GM10266 (cell line): ENCODE measurements around the gene BRSK2.

Experiments
- DNase-seq: peaks from one replicate; pipeline ENCODE4 v3.0.0; 2012; ENCODE audit errors: extremely low spot score
- TF ChIP-seq, protein P1 (sequence below): IDR thresholded peaks from 2 replicates; pipeline ENCODE4 v1.5.1; 2012; ENCODE audit warnings: mild to moderate bottlenecking, low read depth; ENCODE audit not compliant: control insufficient read depth, insufficient read depth; ENCODE audit errors: missing control alignments

Gene BRSK2

DNA sequence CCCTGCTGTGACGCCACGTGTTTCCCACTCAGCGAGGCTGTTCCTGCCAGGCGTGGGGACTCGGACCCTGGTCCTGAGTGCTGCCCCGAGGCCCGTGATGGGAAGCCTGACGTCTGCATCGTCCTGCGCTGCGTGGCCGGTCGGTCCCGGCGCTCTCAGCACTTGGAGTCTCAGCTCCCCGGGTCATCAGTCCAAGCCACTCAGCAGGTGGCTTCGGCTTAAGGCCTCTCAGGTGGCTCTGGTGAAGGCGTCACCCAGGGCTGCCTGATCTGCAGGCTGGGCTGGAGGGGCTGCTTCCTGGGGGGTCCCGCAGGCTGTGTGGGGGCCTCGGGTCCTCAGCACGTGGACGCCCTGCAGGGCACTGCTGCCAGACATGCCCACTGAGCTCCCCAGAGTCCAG is 35.3 kb downstream of the BRSK2 start:
- TF ChIP-seq, protein P1, sequence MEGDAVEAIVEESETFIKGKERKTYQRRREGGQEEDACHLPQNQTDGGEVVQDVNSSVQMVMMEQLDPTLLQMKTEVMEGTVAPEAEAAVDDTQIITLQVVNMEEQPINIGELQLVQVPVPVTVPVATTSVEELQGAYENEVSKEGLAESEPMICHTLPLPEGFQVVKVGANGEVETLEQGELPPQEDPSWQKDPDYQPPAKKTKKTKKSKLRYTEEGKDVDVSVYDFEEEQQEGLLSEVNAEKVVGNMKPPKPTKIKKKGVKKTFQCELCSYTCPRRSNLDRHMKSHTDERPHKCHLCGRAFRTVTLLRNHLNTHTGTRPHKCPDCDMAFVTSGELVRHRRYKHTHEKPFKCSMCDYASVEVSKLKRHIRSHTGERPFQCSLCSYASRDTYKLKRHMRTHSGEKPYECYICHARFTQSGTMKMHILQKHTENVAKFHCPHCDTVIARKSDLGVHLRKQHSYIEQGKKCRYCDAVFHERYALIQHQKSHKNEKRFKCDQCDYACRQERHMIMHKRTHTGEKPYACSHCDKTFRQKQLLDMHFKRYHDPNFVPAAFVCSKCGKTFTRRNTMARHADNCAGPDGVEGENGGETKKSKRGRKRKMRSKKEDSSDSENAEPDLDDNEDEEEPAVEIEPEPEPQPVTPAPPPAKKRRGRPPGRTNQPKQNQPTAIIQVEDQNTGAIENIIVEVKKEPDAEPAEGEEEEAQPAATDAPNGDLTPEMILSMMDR: no peak
- no peak for DNase-seq

- DNase-seq: no peak
- TF ChIP-seq, protein P1: no peak
Measured at GRCh38 chr11:1425439-1425838, 35.7 kb downstream of the BRSK2 start.

DNA sequence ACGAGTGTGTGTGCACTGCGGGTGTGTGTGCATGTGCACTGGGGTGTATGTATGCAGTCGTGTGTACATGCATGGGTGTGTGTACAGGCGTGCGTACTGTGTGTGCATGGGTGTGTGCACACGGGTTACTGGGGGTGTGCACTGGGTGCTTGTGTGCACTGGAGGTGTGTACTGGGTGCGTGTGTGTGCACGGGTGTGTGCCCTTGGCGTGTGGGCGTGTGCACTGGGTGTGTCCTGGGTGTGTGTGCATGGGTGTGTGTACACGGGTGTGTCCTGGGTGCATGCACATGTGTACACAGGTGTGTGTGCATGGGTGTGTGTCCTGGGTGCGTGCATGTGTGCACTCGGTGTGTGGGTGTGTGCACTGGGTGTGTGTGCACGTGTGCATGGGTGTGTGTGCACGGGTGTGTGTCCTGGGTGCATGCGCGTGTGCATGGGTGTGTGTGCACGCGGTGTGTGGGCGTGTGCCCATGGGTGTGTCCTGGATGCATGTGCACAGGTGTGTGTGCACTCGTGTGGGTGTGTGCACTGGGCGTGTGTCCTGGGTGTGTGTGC is 39.1 kb downstream of the BRSK2 start:
- TF ChIP-seq, protein P1: no peak
- DNase-seq: no peak

- no peak for DNase-seq
- TF ChIP-seq, protein P1: no peak
Measured at GRCh38 chr11:1433568-1433967, 43.8 kb downstream of the BRSK2 start.

DNA sequence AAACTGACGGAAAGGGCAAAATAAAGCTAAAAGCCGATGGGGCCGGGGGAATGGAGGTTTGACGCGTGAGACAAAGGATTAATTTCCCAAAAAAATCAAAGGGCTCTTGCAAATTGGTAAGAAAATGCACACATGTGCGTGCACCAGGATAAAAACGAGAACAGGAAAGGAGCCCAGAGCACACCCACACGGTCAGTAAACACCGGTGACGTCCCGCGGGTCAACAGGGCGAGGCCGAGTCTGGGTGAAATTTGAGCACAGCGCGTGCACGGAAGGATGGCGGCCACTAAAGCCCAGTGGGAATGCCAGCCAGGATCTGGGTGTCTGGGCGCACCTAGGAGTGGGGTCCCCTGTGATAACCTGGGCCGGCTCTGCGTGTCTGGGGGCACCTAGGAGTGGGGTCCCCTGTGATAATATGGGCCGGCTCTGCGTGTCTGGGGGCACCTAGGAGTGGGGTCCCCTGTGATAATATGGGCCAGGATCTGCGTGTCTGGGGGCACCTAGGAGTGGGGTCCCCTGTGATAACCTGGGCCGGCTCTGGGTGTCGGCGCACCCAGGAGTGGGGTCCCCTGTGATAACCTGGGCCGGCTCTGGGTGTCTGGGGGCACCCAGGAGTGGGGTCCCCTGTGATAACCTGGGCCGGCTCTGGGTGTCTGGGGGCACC is 44.4 kb downstream of the BRSK2 start:
- TF ChIP-seq, protein P1: no peak
- DNase-seq: no peak

DNA sequence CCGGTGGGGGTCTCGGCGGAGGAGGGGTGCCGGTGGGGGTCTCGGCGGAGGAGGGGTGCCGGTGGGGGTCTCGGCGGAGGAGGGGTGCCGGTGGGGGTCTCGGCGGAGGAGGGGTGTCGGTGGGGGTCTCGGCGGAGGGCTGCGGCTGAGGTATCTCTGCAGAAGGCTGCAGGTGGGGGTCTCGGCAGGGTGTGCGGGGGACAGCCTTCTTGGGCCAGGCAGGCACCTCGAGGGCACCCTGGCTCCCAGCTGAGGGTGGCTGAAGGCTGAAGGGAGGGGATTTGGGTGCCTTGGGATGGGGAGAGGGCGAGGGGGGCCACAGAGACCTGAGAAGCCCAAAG is 45.7 kb downstream of the BRSK2 start:
- DNase-seq: peak; percentile 43

DNA sequence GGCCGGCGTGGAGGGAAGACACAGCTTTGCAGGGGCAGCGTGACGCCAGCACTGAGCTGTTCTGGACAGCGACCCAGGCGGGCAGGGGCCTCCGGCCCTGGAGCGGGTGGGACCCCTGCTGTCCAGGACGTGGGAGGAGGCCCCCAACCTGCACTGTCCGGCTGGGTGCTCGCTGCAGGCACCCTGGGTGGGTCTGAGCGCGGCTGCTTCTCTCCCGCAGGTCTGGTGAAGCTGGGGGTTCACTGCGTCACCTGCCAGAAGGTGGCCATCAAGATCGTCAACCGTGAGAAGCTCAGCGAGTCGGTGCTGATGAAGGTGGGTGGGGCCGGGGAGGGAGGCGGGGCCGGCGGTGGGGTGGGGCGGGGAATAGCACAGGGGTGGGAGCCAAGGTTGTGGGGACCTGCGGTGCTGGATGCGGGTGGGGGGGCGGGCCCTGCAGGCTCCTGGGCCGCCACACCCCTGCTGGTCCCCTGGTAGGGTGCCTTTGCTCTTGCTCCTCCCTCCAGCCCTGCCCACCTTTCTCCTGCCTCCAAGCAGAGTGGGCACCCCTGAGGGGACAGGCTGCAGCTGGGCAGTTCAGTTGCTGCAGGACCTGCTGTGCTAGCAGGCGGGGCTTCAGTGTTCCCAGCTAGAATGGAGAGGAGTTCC is 46.2 kb downstream of the BRSK2 start:
- TF ChIP-seq, protein P1: no peak
- DNase-seq: peak; percentile 58
